DOHH2 (cell line): ENCODE data around the gene CD248.

Experiments
- EZH2phosphoT487 ChIP-seq: fragments of 200-600 bp; sonication (generic); IDR thresholded peaks from 2 replicates; pipeline ENCODE4 v1.6.1; 2017; ENCODE audit warnings: borderline replicate concordance, mild to moderate bottlenecking, antibody characterized with exemption, low read length, moderate library complexity, mixed read lengths
- TF ChIP-seq, protein P1 (sequence below): fragments of 200-600 bp; sonication (generic); IDR thresholded peaks from one replicate; pipeline ENCODE4 v1.5.1; 2014; ENCODE audit warnings: antibody characterized with exemption, mild to moderate bottlenecking, low read depth, low read length; ENCODE audit not compliant: poor library complexity, severe bottlenecking

DNA sequence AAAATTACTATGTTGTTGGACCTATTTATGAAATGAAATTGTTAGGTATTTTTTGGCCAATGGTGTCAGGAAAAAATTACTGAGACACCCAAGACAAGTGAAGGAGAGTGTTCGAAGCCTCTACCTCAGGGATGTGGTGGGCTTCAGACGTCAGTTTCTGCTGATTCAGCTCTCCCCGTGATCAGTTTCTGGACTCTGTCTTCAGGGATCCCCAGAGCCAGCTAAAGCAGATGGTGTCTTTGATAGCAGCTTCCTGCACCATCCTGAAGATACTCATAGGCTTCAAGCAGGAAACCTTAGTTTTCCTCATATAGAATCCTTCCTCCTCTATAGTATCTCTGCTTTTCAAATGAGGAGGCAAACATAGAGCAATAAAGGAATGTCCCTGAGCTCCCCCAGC, 7.4 kb downstream of the CD248 start:
- TF ChIP-seq, protein P1, sequence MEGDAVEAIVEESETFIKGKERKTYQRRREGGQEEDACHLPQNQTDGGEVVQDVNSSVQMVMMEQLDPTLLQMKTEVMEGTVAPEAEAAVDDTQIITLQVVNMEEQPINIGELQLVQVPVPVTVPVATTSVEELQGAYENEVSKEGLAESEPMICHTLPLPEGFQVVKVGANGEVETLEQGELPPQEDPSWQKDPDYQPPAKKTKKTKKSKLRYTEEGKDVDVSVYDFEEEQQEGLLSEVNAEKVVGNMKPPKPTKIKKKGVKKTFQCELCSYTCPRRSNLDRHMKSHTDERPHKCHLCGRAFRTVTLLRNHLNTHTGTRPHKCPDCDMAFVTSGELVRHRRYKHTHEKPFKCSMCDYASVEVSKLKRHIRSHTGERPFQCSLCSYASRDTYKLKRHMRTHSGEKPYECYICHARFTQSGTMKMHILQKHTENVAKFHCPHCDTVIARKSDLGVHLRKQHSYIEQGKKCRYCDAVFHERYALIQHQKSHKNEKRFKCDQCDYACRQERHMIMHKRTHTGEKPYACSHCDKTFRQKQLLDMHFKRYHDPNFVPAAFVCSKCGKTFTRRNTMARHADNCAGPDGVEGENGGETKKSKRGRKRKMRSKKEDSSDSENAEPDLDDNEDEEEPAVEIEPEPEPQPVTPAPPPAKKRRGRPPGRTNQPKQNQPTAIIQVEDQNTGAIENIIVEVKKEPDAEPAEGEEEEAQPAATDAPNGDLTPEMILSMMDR: no peak
- no peak for TF ChIP-seq EZH2phosphoT487
